IMR-90 (cell line): ENCODE measurements around the gene CYTH4.

ENCODE experiments used
- BHLHE40 ChIP-seq: fragments of 150-350 bp; IDR thresholded peaks from 2 replicates; pipeline ENCODE4 v1.6.1; 2016; ENCODE audit warnings: mild to moderate bottlenecking, low read depth, low read length
- CEBPB ChIP-seq: IDR thresholded peaks from 2 replicates; pipeline ENCODE4 v1.6.1; 2012; ENCODE audit warnings: low read depth, low read length, improper control_type of control experiment
- CHD1 ChIP-seq: IDR thresholded peaks from 2 replicates; pipeline ENCODE4 v1.6.1; 2012; ENCODE audit warnings: low read depth, low read length, improper control_type of control experiment
- FOS ChIP-seq: fragments of 150-350 bp; IDR thresholded peaks from 2 replicates; pipeline ENCODE4 v1.6.1; 2016; ENCODE audit warnings: low read depth, low read length
- MAFK ChIP-seq: IDR thresholded peaks from 2 replicates; pipeline ENCODE4 v1.6.1; 2012; ENCODE audit warnings: low read depth, low read length, improper control_type of control experiment
- MAZ ChIP-seq: IDR thresholded peaks from 2 replicates; pipeline ENCODE4 v1.6.1; 2012; ENCODE audit warnings: low read depth, mild to moderate bottlenecking, low read length, improper control_type of control experiment, moderate library complexity, borderline replicate concordance
- MXI1 ChIP-seq: IDR thresholded peaks from 2 replicates; pipeline ENCODE4 v1.6.1; 2012; ENCODE audit warnings: low read depth, mild to moderate bottlenecking, low read length, moderate library complexity, borderline replicate concordance
- NFE2L2 ChIP-seq: fragments of 150-350 bp; IDR thresholded peaks from 2 replicates; pipeline ENCODE4 v1.6.1; 2016; ENCODE audit warnings: low read depth, mild to moderate bottlenecking, low read length
- POLR2A ChIP-seq: IDR thresholded peaks from 2 replicates; pipeline ENCODE4 v1.6.1; 2012; ENCODE audit warnings: mild to moderate bottlenecking, low read depth, low read length
- RAD21 ChIP-seq: IDR thresholded peaks from 2 replicates; pipeline ENCODE4 v1.6.1; 2012; ENCODE audit warnings: low read length, improper control_type of control experiment
- RCOR1 ChIP-seq: IDR thresholded peaks from 2 replicates; pipeline ENCODE4 v1.6.1; 2012; ENCODE audit warnings: mild to moderate bottlenecking, low read length, improper control_type of control experiment; ENCODE audit not compliant: insufficient replicate concordance
- RFX5 ChIP-seq: IDR thresholded peaks from 2 replicates; pipeline ENCODE4 v1.8.0; 2012; ENCODE audit warnings: low read depth, mild to moderate bottlenecking, low read length, moderate library complexity
- SMC3 ChIP-seq: fragments of 150-350 bp; IDR thresholded peaks from 2 replicates; pipeline ENCODE4 v1.6.1; 2016; ENCODE audit warnings: low read depth, mild to moderate bottlenecking, antibody characterized with exemption, low read length, moderate library complexity
- TF ChIP-seq, protein P1 (sequence below): conservative IDR thresholded peaks from 2 replicates; pipeline ENCODE4 v1.5.1; 2012; ENCODE audit warnings: mild to moderate bottlenecking, low read depth, low read length, improper control_type of control experiment

DNA sequence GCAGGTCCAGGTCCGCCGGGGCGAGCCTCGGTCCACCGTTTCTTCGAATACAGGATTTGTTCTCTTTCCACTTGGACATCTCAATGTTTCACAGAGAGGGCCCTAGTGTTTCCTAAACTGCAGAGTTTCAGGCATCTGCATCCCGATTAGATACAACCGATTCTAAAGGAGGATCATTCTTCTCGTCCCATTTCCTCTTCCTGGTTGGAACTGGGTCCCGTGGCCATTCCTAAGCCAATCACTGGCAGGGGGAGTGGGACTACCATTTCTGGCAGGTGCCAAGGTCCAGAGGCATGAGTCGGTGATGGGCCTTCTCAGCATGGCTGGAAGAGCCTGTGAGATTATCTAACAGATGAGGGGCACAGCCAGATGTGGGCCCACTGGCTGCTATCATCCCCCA, 76.1 kb downstream of the CYTH4 start:
- TF ChIP-seq RCOR1 (no peak), MAZ (no peak), POLR2A (no peak), CHD1 (no peak), CEBPB (no peak), FOS (no peak), BHLHE40 (no peak), MAFK (no peak), RFX5 (no peak), MXI1 (no peak), SMC3 (no peak), NFE2L2 (no peak), RAD21 (no peak)
- TF ChIP-seq, protein P1, sequence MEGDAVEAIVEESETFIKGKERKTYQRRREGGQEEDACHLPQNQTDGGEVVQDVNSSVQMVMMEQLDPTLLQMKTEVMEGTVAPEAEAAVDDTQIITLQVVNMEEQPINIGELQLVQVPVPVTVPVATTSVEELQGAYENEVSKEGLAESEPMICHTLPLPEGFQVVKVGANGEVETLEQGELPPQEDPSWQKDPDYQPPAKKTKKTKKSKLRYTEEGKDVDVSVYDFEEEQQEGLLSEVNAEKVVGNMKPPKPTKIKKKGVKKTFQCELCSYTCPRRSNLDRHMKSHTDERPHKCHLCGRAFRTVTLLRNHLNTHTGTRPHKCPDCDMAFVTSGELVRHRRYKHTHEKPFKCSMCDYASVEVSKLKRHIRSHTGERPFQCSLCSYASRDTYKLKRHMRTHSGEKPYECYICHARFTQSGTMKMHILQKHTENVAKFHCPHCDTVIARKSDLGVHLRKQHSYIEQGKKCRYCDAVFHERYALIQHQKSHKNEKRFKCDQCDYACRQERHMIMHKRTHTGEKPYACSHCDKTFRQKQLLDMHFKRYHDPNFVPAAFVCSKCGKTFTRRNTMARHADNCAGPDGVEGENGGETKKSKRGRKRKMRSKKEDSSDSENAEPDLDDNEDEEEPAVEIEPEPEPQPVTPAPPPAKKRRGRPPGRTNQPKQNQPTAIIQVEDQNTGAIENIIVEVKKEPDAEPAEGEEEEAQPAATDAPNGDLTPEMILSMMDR = no peak
